IMR-90 (cell line): ENCODE data around the gene SCRN2. TPM values are rescaled to one million over a fixed set of nuclear protein-coding genes. Genes with fewer than 3 reads are reported as not detected.

Source experiments
- ATAC-seq: fragments of 200-7000 bp; cut with Tn5 transposase; 2 replicates; pipeline ENCODE4 v1.9.1; 2020; ENCODE audit warnings: low read depth, mild to moderate bottlenecking, moderate library complexity
- BruUV-seq: library from RNA; stranded (reverse); fragments of 400-500 nt; replicated peaks from 2 replicates; lab custom pipeline; 2021; lab: Mats Ljungman, UMichigan
- CTCF ChIA-PET: fragments of 300-600 bp; formaldehyde crosslinking; extraction: SDS; loops from one replicate; lab custom pipeline; 2021; ENCODE audit warnings: antibody characterized with exemption; lab: Yijun Ruan, JAX
- POLR2A ChIA-PET: fragments of 300-600 bp; sonication (Branson Sonifier 250); formaldehyde crosslinking; loops from one replicate; lab custom pipeline; 2022; ENCODE audit warnings: antibody characterized with exemption; ENCODE audit not compliant: unreplicated experiment; lab: Charles Lee
- DNase-seq: peaks from one replicate; pipeline ENCODE4 v3.0.0; 2013
- H2AFZ ChIP-seq: replicated peaks from 2 replicates; pipeline ENCODE3; 2013; ENCODE audit warnings: low read length, mild to moderate bottlenecking; ENCODE audit not compliant: poor library complexity
- H2AK5ac ChIP-seq: 2 replicates; pipeline ENCODE4 v1.6.1; 2013; ENCODE audit warnings: low read depth, low read length, inconsistent platforms
- H2AK9ac ChIP-seq: replicated peaks from 2 replicates; pipeline ENCODE3; 2013; ENCODE audit warnings: mild to moderate bottlenecking, low read depth, low read length, moderate library complexity; ENCODE audit not compliant: poor library complexity
- H2BK120ac ChIP-seq: 2 replicates; pipeline ENCODE4 v1.6.1; 2013; ENCODE audit warnings: low read depth, low read length, inconsistent platforms
- H2BK15ac ChIP-seq: 3 replicates; pipeline ENCODE4 v1.6.1; 2013; ENCODE audit warnings: low read depth, low read length, inconsistent platforms
- H2BK20ac ChIP-seq: 2 replicates; pipeline ENCODE4 v1.6.1; 2013; ENCODE audit warnings: low read depth, mild to moderate bottlenecking, inconsistent platforms, low read length, moderate library complexity
- H2BK5ac ChIP-seq: 2 replicates; pipeline ENCODE4 v1.6.1; 2013; ENCODE audit warnings: mild to moderate bottlenecking, low read depth, low read length, inconsistent platforms; ENCODE audit not compliant: poor library complexity, severe bottlenecking
- H3K14ac ChIP-seq: replicated peaks from 2 replicates; pipeline ENCODE4 v1.6.1; 2013; ENCODE audit warnings: low read depth, low read length, inconsistent platforms
- H3K18ac ChIP-seq: 2 replicates; pipeline ENCODE4 v1.6.1; 2013; ENCODE audit warnings: low read depth, low read length, control low read depth
- H3K23ac ChIP-seq: 2 replicates; pipeline ENCODE4 v1.6.1; 2013; ENCODE audit warnings: low read depth, low read length, inconsistent platforms
- H3K27ac ChIP-seq: 2 replicates; pipeline ENCODE4 v1.5.1; 2013; ENCODE audit warnings: mild to moderate bottlenecking, control low read depth, low read length; ENCODE audit not compliant: insufficient read depth
- H3K27me3 ChIP-seq: 2 replicates; pipeline ENCODE4 v1.6.1; 2013; ENCODE audit warnings: low read length; ENCODE audit not compliant: control insufficient read depth, insufficient read depth
- H3K36me3 ChIP-seq: 2 replicates; pipeline ENCODE4 v1.6.1; 2013; ENCODE audit warnings: low read length, mixed read lengths; ENCODE audit not compliant: control insufficient read depth, insufficient read depth
- H3K4ac ChIP-seq: 2 replicates; pipeline ENCODE4 v1.6.1; 2013; ENCODE audit warnings: low read depth, low read length, inconsistent platforms
- H3K4me1 ChIP-seq: 2 replicates; pipeline ENCODE4 v1.6.1; 2013; ENCODE audit warnings: low read length, mixed read lengths; ENCODE audit not compliant: control insufficient read depth, insufficient read depth
- H3K4me2 ChIP-seq: 2 replicates; pipeline ENCODE4 v1.6.1; 2013; ENCODE audit warnings: low read depth, mild to moderate bottlenecking, control low read depth, low read length, moderate library complexity
- H3K4me3 ChIP-seq: 2 replicates; pipeline ENCODE4 v1.5.1; 2013; ENCODE audit warnings: low read depth, mild to moderate bottlenecking, control low read depth, low read length, moderate library complexity; ENCODE audit not compliant: insufficient read depth
- H3K56ac ChIP-seq: 2 replicates; pipeline ENCODE4 v1.6.1; 2013; ENCODE audit warnings: low read length, inconsistent platforms; ENCODE audit not compliant: insufficient read depth; ENCODE audit errors: extremely low read depth
- H3K79me1 ChIP-seq, 2 experiments: 2 replicates each; pipeline ENCODE4 v1.6.1; 2013; ENCODE audit warnings: low read length in 2 of 2, inconsistent platforms in 1 of 2, low read depth in 1 of 2
- H3K9ac ChIP-seq: 2 replicates; pipeline ENCODE4 v1.6.1; 2013; ENCODE audit warnings: low read depth, low read length, control low read depth
- H3K9me1 ChIP-seq: 2 replicates; pipeline ENCODE4 v1.6.1; 2013; ENCODE audit warnings: low read length, inconsistent platforms; ENCODE audit not compliant: insufficient read depth
- H3K9me3 ChIP-seq: 2 replicates; pipeline ENCODE4 v1.6.1; 2013; ENCODE audit warnings: low read length; ENCODE audit not compliant: control insufficient read depth, insufficient read depth
- H4K20me1 ChIP-seq: 2 replicates; pipeline ENCODE4 v1.6.1; 2013; ENCODE audit warnings: low read length, inconsistent platforms; ENCODE audit not compliant: insufficient read depth
- H4K5ac ChIP-seq: 2 replicates; pipeline ENCODE4 v1.6.1; 2013; ENCODE audit warnings: mild to moderate bottlenecking, low read depth, low read length, control low read depth
- H4K8ac ChIP-seq, 2 experiments: 2 replicates each; pipeline ENCODE4 v1.6.1; 2013; ENCODE audit warnings: low read depth in 2 of 2, low read length in 2 of 2, control low read depth in 1 of 2, inconsistent platforms in 1 of 2
- H4K91ac ChIP-seq: 2 replicates; pipeline ENCODE4 v1.6.1; 2013; ENCODE audit warnings: low read depth, low read length, inconsistent platforms; ENCODE audit not compliant: insufficient read depth
- BHLHE40 ChIP-seq: fragments of 150-350 bp; IDR thresholded peaks from 2 replicates; pipeline ENCODE4 v1.6.1; 2016; ENCODE audit warnings: mild to moderate bottlenecking, low read depth, low read length
- CEBPB ChIP-seq: IDR thresholded peaks from 2 replicates; pipeline ENCODE4 v1.6.1; 2012; ENCODE audit warnings: low read depth, low read length, improper control_type of control experiment
- CHD1 ChIP-seq: IDR thresholded peaks from 2 replicates; pipeline ENCODE4 v1.6.1; 2012; ENCODE audit warnings: low read depth, low read length, improper control_type of control experiment
- FOS ChIP-seq: fragments of 150-350 bp; IDR thresholded peaks from 2 replicates; pipeline ENCODE4 v1.6.1; 2016; ENCODE audit warnings: low read depth, low read length
- MAFK ChIP-seq: IDR thresholded peaks from 2 replicates; pipeline ENCODE4 v1.6.1; 2012; ENCODE audit warnings: low read depth, low read length, improper control_type of control experiment
- MAZ ChIP-seq: IDR thresholded peaks from 2 replicates; pipeline ENCODE4 v1.6.1; 2012; ENCODE audit warnings: low read depth, mild to moderate bottlenecking, low read length, improper control_type of control experiment, moderate library complexity, borderline replicate concordance
- MXI1 ChIP-seq: IDR thresholded peaks from 2 replicates; pipeline ENCODE4 v1.6.1; 2012; ENCODE audit warnings: low read depth, mild to moderate bottlenecking, low read length, moderate library complexity, borderline replicate concordance
- NFE2L2 ChIP-seq: fragments of 150-350 bp; IDR thresholded peaks from 2 replicates; pipeline ENCODE4 v1.6.1; 2016; ENCODE audit warnings: low read depth, mild to moderate bottlenecking, low read length
- RAD21 ChIP-seq: IDR thresholded peaks from 2 replicates; pipeline ENCODE4 v1.6.1; 2012; ENCODE audit warnings: low read length, improper control_type of control experiment
- RCOR1 ChIP-seq: IDR thresholded peaks from 2 replicates; pipeline ENCODE4 v1.6.1; 2012; ENCODE audit warnings: mild to moderate bottlenecking, low read length, improper control_type of control experiment; ENCODE audit not compliant: insufficient replicate concordance
- RFX5 ChIP-seq: IDR thresholded peaks from 2 replicates; pipeline ENCODE4 v1.8.0; 2012; ENCODE audit warnings: low read depth, mild to moderate bottlenecking, low read length, moderate library complexity
- SMC3 ChIP-seq: fragments of 150-350 bp; IDR thresholded peaks from 2 replicates; pipeline ENCODE4 v1.6.1; 2016; ENCODE audit warnings: low read depth, mild to moderate bottlenecking, antibody characterized with exemption, low read length, moderate library complexity
- WGBS, 2 experiments: methylation state at CpG; one replicate each; pipeline versions ENCODE4 v1.1.5 to v1.1.7; 2013; ENCODE audit warnings: missing lambda C conversion rate in 2 of 2; ENCODE audit not compliant: insufficient read length in 1 of 2; ENCODE audit errors: extremely low coverage in 2 of 2; 5-methylcytosine and 5-hydroxymethylcytosine counted together
- dilution Hi-C: fragments of 300-500 bp; cut with HindIII; formaldehyde crosslinking; loops from one replicate; pipeline ENCODE4 v1.14.3; 2018; ENCODE audit warnings: low sequenced_read_pairs; ENCODE audit not compliant: unreplicated experiment
- in situ Hi-C: fragments of 300-500 bp; cut with MboI; formaldehyde crosslinking; loops from 3 replicates; pipeline ENCODE4 v1.14.3; 2019; ENCODE audit warnings: low sequenced_read_pairs, inconsistent platforms, mixed read lengths
- intact Hi-C: fragments of 100-400 bp; cut with micrococcal nuclease; formaldehyde crosslinking; loops from 2 replicates; pipeline ENCODE4 v1.10.0; 2022
- polyA plus RNA-seq, 3 experiments: library from polyadenylated mRNA; depleted of rRNA; stranded (reverse); fragments of >200 nt; gene quantifications; 2 replicates each; pipeline ENCODE4 v1.2.3, GENCODE V29; 2012; ENCODE audit warnings: low replicate concordance in 1 of 3
- total RNA-seq: library from RNA; depleted of rRNA; stranded (reverse); fragments of >200 nt; gene quantifications from 2 replicates; pipeline ENCODE4 v1.2.3, GENCODE V29; 2012
- TF ChIP-seq, protein P1 (sequence below): conservative IDR thresholded peaks from 2 replicates; pipeline ENCODE4 v1.5.1; 2012; ENCODE audit warnings: mild to moderate bottlenecking, low read depth, low read length, improper control_type of control experiment

The SCRN2 gene
- total and polyA plus RNA-seq, 2 of the 4 experiments (the other 2 are of a cell fraction): 17.2 to 31.0 TPM

GRCh38 chr17:47812146-47812920 lies 28.7 kb downstream of the SCRN2 start:
- H2AK9ac ChIP-seq: no peak overlapping the region
- TF ChIP-seq MXI1 (no peak), RFX5 (no peak), NFE2L2 (no peak), MAZ (no peak), RCOR1 (no peak), RAD21 (no peak), BHLHE40 (no peak), CHD1 (no peak), CEBPB (no peak), SMC3 (no peak), MAFK (no peak), FOS (no peak)
- TF ChIP-seq, protein P1, sequence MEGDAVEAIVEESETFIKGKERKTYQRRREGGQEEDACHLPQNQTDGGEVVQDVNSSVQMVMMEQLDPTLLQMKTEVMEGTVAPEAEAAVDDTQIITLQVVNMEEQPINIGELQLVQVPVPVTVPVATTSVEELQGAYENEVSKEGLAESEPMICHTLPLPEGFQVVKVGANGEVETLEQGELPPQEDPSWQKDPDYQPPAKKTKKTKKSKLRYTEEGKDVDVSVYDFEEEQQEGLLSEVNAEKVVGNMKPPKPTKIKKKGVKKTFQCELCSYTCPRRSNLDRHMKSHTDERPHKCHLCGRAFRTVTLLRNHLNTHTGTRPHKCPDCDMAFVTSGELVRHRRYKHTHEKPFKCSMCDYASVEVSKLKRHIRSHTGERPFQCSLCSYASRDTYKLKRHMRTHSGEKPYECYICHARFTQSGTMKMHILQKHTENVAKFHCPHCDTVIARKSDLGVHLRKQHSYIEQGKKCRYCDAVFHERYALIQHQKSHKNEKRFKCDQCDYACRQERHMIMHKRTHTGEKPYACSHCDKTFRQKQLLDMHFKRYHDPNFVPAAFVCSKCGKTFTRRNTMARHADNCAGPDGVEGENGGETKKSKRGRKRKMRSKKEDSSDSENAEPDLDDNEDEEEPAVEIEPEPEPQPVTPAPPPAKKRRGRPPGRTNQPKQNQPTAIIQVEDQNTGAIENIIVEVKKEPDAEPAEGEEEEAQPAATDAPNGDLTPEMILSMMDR: no peak
- H2AFZ ChIP-seq: peak overlapping the region; percentile 46
- H2AK5ac ChIP-seq: no peak overlapping the region
- ChIA-PET CTCF (no interaction called here), POLR2A (no interaction called here)
- H3K4me1 ChIP-seq: peaks cover 3% of the 10 kb centered on the region; the same call in 1 of the 2 replicates
- no peaks in the 10 kb centered on the region for H3K9me3 ChIP-seq
- H2BK120ac ChIP-seq: no peak overlapping the region
- no peak overlapping the region for H3K56ac ChIP-seq
- H2BK5ac ChIP-seq: no peak overlapping the region
- DNase-seq: no peak
- no peak overlapping the region for H2BK20ac ChIP-seq
- H4K8ac ChIP-seq: no peak overlapping the region
- in situ Hi-C loops (no loop called here), intact Hi-C loops (no loop called here), dilution Hi-C loops (no loop called here)
- H4K91ac ChIP-seq: no peak overlapping the region
- H3K18ac ChIP-seq: no peak overlapping the region
- peaks cover 37% of the 10 kb centered on the region for H4K20me1 ChIP-seq
- H3K4me3 ChIP-seq: no peak overlapping the region
- H2BK15ac ChIP-seq: no peak overlapping the region
- no peak overlapping the region for H3K9ac ChIP-seq
- no TSS peak for BruUV-seq
- peaks cover 65% of the 10 kb centered on the region for H3K36me3 ChIP-seq
- no peak overlapping the region for H3K27ac ChIP-seq
- H3K23ac ChIP-seq: no peak overlapping the region
- H3K14ac ChIP-seq: no peak overlapping the region
- no peak overlapping the region for H4K5ac ChIP-seq
- WGBS, 2 experiments: 81% methylated on average over 10 of the region's 18 CpGs; no CpG with 5 or more reads in 1 of the 2 experiments
- H3K9me1 ChIP-seq: 0 out of 2 replicates have a peak, but pooled peaks cover 2% of the 10 kb centered on the region
- ATAC-seq: no peak
- H3K4me2 ChIP-seq: no peak overlapping the region
- no peaks in the 10 kb centered on the region for H3K27me3 ChIP-seq
- H3K4ac ChIP-seq: no peak overlapping the region
- no peaks in the 10 kb centered on the region for H3K79me1 ChIP-seq
